GM18867 (cell line): ENCODE measurements around the gene SEC14L1.

ENCODE experiments used
- ATAC-seq: cut with Tn5 transposase; IDR thresholded peaks from one replicate; pipeline ENCODE4 v1.9.1; 2021; ENCODE audit warnings: mild to moderate bottlenecking, moderate library complexity; ENCODE audit not compliant: unreplicated experiment

Gene SEC14L1

DNA sequence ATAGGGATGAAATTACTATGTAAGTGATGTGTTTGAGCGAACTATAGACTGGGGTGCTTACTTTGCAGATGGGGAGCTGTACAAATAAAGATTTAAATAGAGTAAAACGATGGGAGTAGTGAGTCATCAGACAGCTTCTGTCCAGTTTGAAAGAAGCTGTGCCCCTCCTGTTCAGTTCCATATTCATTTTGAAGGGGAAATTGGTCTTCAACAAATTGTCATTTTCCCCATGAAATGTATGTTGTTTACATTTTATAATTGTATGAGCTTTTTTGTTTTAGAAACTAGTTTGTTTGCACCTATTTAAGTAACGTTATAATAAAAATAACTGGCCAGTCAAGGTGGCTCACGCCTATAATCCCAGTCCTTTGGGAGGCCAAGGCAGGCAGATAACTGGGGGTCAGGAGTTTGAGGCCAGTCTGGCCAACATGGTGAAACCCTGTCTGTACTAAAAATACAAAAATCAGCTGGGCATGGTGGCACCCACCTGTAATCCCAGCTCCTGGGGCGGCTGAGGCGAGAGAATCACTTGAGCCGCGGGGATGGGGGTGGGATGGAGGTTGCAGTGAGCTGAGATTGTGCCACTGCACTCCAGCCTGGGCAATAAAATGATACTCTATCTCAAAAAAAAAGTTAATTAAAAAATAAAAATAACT lies 20.2 kb downstream of the SEC14L1 start:
- no peak for ATAC-seq

DNA sequence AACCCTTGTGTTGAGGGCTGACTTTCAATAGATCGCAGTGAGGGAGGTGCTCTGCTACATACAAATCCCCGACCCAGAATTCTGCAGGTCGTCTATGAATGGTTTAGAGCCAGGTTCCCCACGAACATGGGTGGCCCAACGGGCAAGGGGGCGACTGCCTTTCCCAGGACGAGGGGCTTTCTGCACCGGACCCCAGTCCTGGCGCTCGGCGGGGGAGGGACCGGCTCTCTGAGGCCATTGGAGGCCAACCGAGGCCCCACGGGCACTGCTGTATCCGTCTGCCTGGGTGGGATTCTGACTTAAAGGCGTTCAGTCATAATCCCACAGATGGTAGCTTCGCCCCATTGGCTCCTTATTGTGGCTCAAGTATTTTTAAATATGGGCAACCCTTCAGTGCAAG lies 21.2 kb downstream of the SEC14L1 start:
- no peak for ATAC-seq

DNA sequence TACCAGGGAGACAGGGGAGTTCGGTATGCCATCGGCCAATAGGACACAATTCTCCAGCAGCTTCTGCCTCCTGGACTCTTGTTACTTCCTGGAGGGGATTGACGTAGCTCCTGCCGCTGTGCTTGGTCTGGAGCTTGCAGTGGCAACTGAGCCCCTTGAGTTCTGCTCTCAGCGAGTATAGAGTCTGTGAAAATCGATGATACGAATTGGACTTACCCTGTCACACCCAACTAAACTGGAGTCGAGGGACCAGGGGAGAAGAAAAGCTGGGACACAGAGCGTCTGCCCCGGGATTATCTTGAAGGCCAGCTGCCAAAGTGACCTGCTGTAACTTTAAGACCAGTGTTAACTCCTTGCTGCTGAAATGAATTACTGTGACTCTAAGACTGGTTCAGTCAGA lies 22.2 kb downstream of the SEC14L1 start:
- ATAC-seq = no peak

DNA sequence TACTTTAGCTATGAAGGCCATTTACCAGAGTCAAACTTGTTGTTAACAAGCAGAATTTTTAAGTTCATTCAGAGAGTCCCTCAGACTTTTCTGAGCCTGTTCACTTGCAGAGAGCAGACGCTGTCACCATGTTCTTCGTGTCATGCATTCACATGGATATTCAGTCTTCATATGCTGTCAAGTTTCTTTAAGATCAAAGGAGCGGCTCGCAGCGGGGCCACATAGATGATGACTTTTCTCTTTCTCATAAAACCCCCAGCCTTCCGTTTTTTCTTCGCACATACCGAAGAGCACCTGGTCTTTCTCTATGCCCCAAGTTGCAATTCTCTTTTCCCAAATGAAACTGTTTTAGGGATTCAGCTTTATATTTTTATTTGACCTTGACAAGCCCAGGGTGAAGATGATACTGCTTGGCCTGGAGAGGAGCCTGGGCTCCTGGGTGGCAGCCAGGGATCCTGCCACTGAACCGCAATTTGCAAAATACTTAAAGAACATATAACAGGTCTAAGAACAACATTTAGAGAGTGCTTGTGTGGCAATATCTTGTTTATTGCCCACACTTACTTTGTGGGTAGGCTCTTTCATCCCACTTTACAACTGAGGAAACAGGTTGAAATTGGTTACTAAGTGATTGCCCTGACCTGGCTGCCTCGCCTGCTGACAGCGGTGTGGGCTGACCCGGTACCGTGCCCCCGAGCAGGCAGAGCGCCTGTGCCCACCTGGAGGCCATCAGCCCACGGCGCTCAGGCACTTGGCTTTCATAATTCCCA lies 22.9 kb downstream of the SEC14L1 start:
- no peak for ATAC-seq

DNA sequence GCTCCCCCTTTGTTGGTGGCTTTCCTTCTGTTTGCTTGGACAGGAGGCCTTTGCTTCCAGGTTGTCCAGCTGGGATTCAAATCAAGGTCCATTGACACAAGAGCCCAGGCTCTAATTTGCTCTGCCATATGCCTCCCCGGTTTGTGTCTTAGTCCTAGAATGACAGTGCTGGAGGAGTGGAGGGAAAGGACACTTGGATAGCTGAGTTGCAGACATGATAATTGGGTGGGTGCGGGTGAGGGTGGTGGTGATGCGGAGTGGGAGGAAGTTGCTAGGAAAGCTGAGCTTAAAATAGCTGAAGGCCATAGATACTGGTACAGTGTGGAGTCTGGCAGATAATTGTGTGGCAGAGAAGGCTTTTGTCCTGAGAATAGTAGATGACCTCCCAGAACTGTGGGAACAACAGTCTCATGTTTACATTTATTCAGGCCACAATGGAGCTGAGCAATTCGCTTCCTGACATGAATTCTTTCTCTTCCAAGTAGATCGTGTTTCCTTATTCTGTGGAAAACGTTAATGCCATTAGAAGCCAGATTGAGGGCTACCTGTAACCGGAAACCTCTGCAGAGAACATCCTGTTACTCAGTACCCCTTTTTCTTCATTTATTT lies 23.8 kb downstream of the SEC14L1 start:
- no peak for ATAC-seq

DNA sequence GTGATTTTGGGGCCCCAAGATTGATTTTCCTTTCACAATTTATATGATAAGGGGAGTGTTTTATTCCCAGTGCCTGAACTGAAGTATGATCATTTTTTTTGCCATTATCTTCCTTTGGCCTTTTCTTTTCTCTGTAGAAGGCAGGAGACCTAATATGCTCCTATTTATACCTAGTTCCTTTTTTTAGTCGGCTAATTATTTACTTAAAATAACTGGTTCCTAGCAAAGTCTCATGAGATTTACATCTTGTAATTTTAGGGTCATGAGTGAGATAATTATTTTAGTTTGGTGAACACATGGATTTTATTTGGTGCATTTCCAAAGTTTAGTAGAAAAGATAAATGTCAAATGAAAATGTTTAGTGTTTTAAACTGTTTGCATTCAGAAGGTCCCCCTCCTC lies 24.8 kb downstream of the SEC14L1 start:
- no peak for ATAC-seq

DNA sequence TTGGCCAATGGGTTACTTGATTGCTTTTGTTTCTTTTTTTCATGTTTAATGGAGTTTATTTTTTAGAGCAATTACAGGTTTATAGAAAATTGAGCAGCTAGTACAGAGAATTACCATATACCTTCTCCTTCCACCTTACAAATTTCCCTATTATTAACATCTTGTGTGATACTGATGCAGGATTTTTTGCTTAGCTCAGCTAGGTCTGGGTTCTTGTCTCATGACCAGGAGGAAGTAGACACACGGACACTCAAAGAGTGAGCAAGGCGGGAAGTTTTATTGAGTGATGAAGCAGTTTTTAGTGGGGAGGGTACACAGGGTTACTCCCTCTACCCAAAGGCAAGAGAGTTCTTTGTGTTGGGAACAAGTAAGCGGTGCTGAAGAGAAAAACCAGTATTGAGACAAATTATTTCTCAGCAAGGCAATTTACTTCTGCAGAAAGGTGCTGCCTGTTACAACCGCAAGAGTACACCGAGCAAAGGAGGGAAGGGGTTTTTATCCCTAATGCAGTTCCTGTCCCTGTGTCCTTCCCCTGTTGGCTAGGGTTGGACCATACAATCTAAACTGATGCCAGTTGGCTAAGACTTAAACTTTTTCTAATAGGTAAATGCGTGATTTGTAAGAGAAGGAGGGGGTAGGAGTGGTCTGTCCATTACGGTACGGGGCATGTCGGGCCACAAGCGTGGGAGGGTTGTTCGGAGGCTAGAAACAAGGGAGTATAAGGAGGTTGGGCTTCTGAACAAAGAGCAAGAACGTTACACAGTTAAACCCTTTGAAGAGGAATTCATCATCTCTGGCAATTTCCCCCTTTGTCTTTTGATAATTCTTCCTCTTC lies 26.9 kb downstream of the SEC14L1 start:
- no peak for ATAC-seq

DNA sequence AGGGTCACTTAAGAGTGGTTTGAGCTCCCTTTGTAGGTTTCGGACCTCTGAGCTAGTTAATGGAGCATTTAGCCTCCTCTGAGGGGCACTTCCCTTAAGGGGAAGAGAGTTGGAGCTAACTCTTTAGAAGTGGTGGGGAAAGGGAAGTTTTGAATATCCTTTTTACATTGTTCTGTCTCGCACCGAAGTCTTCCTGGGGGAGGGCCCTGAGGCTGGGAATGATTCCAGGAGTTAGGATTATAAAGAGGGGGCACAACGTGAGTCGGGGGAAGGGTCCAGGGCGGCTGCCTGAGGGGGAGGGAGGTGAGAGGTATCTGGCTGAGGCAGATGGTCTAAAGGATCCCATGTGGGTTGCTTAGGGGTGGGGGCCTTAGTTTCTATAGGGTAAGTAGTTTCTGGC lies 32.3 kb downstream of the SEC14L1 start:
- ATAC-seq = no peak

DNA sequence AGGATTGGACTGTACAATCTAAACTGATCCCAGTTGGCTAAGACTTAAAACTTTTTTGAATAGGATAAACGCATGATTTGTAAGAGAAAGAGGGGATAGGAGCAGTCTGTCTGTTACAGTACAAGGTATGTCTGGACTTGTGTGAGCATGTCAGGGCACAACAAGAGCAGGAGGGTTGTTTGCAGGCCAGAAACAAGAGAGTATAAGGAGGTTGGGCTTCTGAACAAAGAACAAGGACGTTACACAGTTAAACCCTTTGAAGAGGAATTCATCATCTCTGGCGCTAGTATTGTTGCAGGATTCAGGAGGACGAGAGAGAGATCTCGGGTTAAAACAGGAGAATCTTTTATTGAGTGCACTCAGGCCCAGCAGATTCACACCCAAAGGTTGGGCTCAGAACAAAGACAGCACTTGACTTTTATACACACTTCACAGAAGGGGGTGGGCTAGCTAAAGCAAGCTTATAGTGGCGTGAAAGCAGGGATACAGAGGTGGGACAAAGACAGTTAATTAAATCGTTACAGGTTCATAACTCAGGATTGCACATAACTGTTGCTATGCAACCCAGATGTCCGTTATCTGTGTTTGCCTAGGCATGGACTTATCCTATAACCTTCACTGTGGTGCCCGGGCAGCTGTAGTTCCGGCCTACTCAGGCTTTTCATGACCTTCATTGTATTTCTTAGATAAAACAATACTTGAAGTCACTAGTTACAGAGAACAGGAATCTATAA lies 34.3 kb downstream of the SEC14L1 start:
- ATAC-seq = no peak

DNA sequence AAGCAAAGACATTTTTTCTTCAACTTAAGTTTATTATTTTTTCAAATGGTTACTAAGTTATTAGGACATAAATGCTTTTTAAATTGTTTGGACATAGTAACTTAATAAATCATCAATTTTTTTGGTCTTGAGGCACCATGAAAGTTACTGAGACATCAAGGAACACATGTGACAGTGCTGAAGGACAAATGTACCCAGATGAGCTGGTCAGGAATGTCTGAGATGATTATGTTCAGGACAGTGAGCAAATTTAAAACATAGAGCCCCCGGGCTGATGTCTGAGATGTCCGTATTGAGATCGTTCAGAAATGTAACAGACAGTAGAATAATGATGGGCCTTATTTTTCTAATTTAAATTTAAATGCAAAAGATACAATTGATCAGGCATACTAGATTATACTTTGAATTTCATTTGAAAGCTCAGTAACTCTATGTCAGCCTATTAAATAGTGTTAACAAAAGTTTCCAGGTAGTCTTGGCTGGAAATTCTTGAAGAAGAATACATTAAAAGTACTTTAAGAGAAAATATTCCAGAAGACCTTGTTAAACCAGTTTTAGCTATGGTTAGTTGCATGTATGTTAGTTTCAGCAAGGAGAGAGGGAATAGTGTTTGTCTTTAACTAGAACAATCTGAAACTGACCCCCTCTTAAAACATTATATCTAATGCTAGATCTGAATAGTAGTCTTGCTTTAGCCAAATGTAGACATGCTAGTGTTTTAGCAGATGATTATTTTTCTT lies 36.4 kb downstream of the SEC14L1 start:
- no peak for ATAC-seq

DNA sequence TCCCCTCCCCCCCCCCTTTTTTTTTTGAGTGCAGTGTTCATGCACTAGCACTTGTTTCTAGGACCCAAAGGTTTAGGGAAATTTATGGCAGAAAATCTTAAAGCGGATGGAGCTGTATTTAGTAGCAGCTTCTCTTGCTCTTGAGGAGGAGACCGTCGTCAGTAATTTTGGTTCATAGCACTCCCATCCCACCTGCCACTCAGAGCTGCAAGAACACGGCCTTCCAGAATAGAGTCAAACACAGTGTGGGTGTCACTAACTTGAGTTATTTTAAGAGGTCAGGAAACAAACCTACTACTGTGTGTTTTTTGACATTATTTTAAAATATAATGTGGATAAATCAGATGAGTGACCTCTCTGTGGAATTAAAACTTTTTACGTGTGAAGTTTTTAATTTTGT lies 37.3 kb downstream of the SEC14L1 start:
- ATAC-seq = no peak

DNA sequence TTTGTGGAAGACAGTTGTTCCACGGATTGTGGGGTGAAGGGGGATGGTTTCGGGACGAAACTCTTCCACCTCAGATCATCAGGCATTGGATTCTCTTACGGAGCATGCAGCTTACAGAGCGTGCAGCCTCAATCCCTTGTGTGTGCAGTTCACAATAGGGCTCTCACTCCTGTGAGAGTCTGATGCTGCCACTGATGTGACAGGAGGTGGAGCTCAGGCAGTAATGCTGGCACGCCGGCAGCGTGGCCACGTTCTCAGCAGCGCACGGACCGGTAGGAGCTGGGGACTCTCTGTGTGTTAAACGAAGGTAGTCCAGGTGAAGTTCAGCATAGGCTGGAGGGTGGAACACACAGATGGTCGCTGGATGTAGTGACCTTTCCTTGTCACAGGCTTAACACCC lies 37.8 kb downstream of the SEC14L1 start:
- no peak for ATAC-seq

DNA sequence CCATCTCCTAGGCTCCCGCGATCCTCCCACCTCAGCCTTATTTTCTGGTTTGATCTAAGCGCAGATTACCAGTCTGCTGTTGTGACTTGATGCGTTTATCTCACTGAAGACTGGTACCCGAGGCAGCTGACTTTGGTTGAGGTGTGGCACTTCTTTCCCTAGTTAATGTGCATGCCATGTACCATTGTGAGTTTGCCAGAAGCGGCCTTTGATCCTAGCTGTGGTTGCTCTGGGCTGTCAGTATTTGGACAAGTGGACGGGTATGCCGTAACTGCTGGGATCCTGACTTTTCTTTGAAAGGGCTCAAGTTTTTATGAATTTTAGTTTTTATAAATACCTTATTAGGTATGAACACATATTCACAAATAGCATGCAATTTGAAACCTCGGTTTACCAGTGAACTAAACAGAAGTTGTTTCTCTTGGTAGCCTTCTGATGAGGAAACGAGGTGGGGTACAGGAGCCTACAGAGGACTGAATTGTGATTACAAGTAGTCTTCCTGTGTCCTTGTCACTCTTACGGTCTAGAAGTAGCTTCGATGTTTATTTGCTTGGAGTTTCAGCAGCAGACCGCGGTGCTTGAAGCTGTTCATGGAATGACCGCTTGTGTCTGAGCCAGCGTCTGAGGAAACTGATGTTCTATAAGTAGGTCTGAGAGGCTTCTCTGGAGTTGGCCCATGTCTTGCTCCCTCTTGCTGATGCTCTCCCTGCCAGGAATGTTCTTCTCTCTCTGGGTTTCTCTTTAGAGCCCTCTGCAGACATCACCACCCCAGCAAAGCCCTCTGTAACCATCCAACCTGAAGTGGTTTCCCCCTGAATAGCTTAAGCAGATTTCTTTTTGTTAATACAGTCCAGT lies 40.0 kb downstream of the SEC14L1 start:
- ATAC-seq = no peak

DNA sequence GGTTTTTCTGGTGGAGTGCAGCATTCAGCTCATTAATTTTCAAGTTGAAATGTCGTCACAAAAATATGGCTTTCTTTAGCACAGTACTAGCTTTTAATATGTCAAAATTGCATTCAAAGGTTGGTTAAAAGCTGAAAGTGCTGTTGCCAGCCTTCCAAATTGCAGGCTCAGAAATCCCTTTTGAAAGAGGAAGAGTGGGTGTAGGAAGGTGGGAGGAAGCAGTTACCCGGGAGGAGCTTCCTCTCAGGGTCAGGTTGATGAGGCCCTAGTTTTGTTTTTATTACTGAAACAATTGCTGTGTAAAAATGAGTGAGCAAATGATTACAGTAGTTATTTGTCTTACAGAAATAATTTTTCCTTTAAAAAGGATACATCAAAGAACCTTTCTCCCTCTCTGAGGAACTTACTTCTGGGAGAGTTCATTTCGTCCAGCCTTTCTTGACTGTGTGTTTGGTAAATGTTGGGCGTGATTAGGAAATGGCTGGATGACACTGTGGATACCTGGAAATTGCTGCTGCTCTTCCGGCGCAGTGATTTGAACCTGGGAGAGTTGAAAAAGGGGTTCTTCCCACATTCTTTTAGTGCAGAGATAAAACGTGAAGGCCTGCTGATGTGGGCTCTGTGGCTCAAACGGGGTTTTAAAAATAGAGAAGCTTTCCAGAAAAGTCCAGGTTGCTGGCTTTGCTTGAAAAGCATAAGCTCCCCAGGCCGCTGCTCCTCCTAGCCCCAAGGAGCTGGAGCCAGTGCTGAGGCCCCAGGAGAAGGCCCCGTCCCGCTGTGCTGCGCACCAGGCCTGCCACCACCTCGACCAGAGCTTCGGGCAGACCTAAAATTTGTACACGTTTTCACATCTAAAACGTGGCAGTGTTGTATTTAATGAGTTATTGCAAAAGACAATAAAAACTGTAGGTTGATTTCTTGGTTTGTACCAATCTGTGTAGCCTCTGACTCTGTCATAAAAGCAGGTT lies 41.7 kb downstream of the SEC14L1 start:
- no peak for ATAC-seq

DNA sequence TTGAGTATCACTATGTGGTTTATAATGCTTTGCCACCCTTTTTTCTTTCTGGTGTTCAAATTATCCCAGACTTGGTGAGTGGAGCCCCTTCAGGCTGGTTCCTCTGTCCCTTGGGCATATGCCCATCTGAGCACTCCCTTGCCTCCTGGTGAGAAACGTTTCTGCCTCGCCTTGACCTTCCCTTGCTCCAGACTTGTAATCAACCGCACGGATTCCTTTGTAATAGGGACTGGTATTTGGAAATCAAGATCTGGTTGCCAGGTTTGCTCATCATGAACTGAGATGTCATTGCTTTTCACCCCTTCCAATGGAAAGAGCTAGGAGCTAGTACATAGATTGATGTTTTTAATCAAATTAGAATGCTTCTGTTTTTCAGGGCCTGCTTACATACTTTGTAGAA lies 43.7 kb downstream of the SEC14L1 start:
- no peak for ATAC-seq

DNA sequence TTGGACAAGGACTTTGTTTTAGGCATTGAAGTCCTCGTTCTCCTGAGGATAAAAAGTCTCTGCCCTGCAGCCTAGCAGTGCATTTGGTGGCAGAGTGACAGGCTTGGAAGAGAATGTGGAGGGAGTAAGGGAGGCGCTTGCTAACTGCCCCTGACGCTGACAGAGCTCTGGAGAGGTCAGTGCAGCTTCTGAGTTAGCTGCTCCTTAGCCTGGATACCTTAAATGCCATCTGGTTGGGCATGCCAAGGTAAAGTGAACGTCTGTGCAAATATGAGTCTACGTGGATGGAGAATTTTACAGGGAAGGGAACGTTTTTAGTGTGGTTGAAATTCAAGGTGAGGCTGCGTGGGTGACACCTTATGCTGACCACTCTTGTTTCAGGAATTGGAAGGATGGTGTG lies 44.4 kb downstream of the SEC14L1 start:
- ATAC-seq = no peak

DNA sequence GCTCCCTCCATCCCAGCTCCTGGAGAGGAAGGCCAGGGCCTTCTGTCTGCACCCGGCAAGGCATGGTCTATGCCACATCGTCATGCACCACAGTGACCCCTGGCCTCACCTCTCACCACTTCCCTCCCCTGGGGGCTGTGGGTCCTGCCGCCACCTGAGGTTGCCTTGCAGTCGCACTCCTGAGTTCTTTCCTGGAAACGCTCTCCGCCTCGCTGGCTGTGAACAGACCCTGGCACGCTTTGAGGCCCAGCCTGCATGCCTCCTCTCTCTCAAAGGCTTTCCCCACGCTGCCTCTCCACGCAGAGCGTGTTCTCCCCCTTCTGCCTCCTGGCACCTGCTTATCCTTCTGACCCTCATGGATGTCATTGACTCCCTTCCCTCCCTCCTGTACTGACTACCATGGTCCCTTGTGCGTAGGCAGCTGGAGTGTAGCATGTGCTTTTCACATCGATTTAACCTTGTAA lies 45.4 kb downstream of the SEC14L1 start:
- no peak for ATAC-seq
